ENCODE results near the gene CCDC196. TPM values are rescaled to one million over a fixed set of nuclear protein-coding genes. Genes with fewer than 3 reads are reported as not detected.

Gene CCDC196
- not detected in 2 replicates for total RNA-seq (2021)
- Bru-seq, nascent RNA: not detected
- not detected for BruChase-seq, experiment 1, labeled RNA remaining after a 2-hour chase
- not detected for BruChase-seq, experiment 2, labeled RNA remaining after a 6-hour chase
- long read RNA-seq: 0 reads

DNA sequence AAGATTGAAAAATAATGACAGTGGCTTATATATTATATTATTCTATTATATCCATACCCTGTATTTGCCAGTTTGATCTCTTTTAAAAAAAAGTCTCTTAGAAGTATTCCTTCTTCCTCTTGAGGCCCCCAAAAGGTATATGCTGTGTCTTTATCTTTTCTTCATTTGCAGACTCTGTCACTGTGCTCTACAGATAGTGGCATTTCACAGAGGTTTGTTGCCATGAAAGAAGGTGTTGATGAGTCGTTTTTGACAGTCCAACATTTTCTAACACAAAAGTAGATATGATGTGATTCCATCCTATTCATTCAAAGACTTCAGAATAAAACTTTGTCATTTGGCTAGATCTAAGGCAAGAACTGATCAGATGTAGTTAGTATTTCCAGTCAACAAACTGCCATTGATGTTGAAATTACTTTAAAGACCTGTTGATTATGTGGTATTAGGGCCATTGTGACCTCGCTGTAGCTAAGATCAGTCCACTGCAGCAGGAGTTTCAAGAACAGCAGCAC, at the start of gene CCDC196:
CCDC196 (plus strand) TSS at position 462 of the 512 bp plus-strand sequence. CDS start 132 bp downstream, outside the sequence.
- BruUV-seq (replicated peaks): no TSS peak

GRCh38 chr14:66440801-66441200, 45.4 kb upstream of the CCDC196 start:
- BruUV-seq (replicated peaks): no TSS peak
- Histone ChIP-seq H3F3A (ENCODE audit: insufficient read depth, low read depth) (no peaks in the 10 kb centered on the region), H3K27me3 (ENCODE audit: insufficient read depth, low read depth) (no peaks in the 10 kb centered on the region), H3K36me3 (ENCODE audit: low read depth) (no peaks in the 10 kb centered on the region), H2AFZ (no peak overlapping the region), H3K4me1 (replicated peaks; ENCODE audit: insufficient read depth) (no peaks in the 10 kb centered on the region), H3K79me2 (ENCODE audit: low read depth) (no peaks in the 10 kb centered on the region), H3K4me2 (no peak overlapping the region), H3K4me3 (no peak overlapping the region), H4K20me1 (ENCODE audit: insufficient read depth) (no peaks in the 10 kb centered on the region), H3K27ac (no peak overlapping the region), H3K9me3 (ENCODE audit: insufficient read depth, low read depth) (peaks cover 6% of the 10 kb centered on the region; the same call in 1 of the 2 replicates), H3K9me2 (ENCODE audit: insufficient read depth) (no peaks in the 10 kb centered on the region)
- intact Hi-C loops (cut with micrococcal nuclease; ENCODE audit: unreplicated experiment): no loop called here
- no peak for DNase-seq
- POLR2A ChIA-PET (ENCODE audit: unreplicated experiment): no interaction called here
- TF ChIP-seq EZH2 (IDR thresholded peaks at IDR 0.05; ENCODE audit: low read depth): no peak
- CTCF ChIA-PET: no interaction called here

More for the DNA sequence above, at the start of gene CCDC196:
- no peak for DNase-seq
- H3K4me1 ChIP-seq (replicated peaks; ENCODE audit: insufficient read depth): peaks cover 15% of the 10 kb centered on the region
- no peaks in the 10 kb centered on the region for H3K9me2 ChIP-seq (ENCODE audit: insufficient read depth)
- H4K20me1 ChIP-seq (ENCODE audit: insufficient read depth): no peaks in the 10 kb centered on the region
- H3K79me2 ChIP-seq (ENCODE audit: low read depth): no peaks in the 10 kb centered on the region
- no peak within 1 kb of the TSS for H2AFZ ChIP-seq
- no peak within 1 kb of the TSS for H3K4me2 ChIP-seq
- no peaks in the 10 kb centered on the region for H3K27me3 ChIP-seq (ENCODE audit: insufficient read depth, low read depth)
- no peak within 1 kb of the TSS for H3K27ac ChIP-seq
- H3K9me3 ChIP-seq (ENCODE audit: insufficient read depth, low read depth): no peaks in the 10 kb centered on the region
- no peaks in the 10 kb centered on the region for H3K36me3 ChIP-seq (ENCODE audit: low read depth)
- TF ChIP-seq CTCF (conservative IDR thresholded peaks at IDR 0.05): no peak
- TF ChIP-seq EZH2 (IDR thresholded peaks at IDR 0.05; ENCODE audit: low read depth): no peak
- intact Hi-C loops (cut with micrococcal nuclease; ENCODE audit: unreplicated experiment): no loop called here
- POLR2A ChIA-PET (ENCODE audit: unreplicated experiment): no interaction called here
- CTCF ChIA-PET: no interaction called here
- no peak within 1 kb of the TSS for H3K4me3 ChIP-seq
- no peaks in the 10 kb centered on the region for H3F3A ChIP-seq (ENCODE audit: insufficient read depth, low read depth)

DNA sequence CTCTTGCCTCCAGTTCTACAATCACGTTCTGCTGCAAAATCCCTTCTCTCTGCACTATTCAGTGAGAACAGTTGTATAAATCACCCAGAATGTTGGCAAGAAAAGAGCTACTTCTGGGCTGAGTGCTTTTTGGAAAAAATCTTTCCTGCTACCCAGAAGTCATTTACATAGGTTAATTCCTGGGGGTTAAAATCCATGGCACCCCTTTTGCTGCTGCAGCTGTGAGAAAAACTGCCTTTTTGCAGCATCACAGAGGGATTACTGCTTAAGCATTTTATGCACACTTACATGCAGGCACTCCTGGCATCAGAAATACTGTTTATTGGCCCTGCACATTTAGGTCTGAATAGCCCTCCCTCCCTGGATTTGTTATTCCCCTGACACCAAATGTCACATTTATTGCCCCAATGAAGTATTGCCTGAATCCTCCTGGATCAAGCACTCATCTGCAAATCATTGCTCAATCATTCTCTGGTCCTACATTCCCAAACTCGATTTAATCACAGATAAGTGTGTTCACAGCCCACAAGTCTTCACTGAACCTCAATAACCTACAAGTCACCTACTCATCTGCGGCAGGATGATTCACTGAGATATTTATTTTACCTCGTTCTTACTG, 43.1 kb upstream of the CCDC196 start:
- Histone ChIP-seq H4K20me1 (ENCODE audit: insufficient read depth) (no peaks in the 10 kb centered on the region), H3K9me3 (ENCODE audit: insufficient read depth, low read depth) (peaks cover 6% of the 10 kb centered on the region; the same call in 1 of the 2 replicates), H2AFZ (no peak overlapping the region), H3K27ac (no peak overlapping the region), H3K36me3 (ENCODE audit: low read depth) (no peaks in the 10 kb centered on the region), H3K4me3 (no peak overlapping the region), H3K27me3 (ENCODE audit: insufficient read depth, low read depth) (no peaks in the 10 kb centered on the region), H3K9me2 (ENCODE audit: insufficient read depth) (no peaks in the 10 kb centered on the region), H3F3A (ENCODE audit: insufficient read depth, low read depth) (no peaks in the 10 kb centered on the region), H3K79me2 (ENCODE audit: low read depth) (no peaks in the 10 kb centered on the region), H3K4me1 (replicated peaks; ENCODE audit: insufficient read depth) (no peaks in the 10 kb centered on the region), H3K4me2 (no peak overlapping the region)
- ChIA-PET POLR2A (ENCODE audit: unreplicated experiment) (no interaction called here), CTCF (no interaction called here)
- no peak for TF ChIP-seq EZH2 (IDR thresholded peaks at IDR 0.05; ENCODE audit: low read depth)
- intact Hi-C loops (cut with micrococcal nuclease; ENCODE audit: unreplicated experiment): no loop called here
- BruUV-seq (replicated peaks): no TSS peak
- DNase-seq: no peak

GRCh38 chr14:66443785-66444184, 42.4 kb upstream of the CCDC196 start:
- no TSS peak for BruUV-seq (replicated peaks)
- TF ChIP-seq CTCF (conservative IDR thresholded peaks at IDR 0.05) (no peak), EZH2 (IDR thresholded peaks at IDR 0.05; ENCODE audit: low read depth) (no peak)
- H4K20me1 ChIP-seq (ENCODE audit: insufficient read depth): no peaks in the 10 kb centered on the region
- peaks cover 6% of the 10 kb centered on the region; the same call in 1 of the 2 replicates for H3K9me3 ChIP-seq (ENCODE audit: insufficient read depth, low read depth)
- no peaks in the 10 kb centered on the region for H3K79me2 ChIP-seq (ENCODE audit: low read depth)
- H3K4me3 ChIP-seq: no peak overlapping the region
- CTCF ChIA-PET: no interaction called here
- H3K4me1 ChIP-seq (replicated peaks; ENCODE audit: insufficient read depth): no peaks in the 10 kb centered on the region
- no peak overlapping the region for H3K27ac ChIP-seq
- POLR2A ChIA-PET (ENCODE audit: unreplicated experiment): no interaction called here
- intact Hi-C loops (cut with micrococcal nuclease; ENCODE audit: unreplicated experiment): no loop called here
- H3K27me3 ChIP-seq (ENCODE audit: insufficient read depth, low read depth): no peaks in the 10 kb centered on the region
- H3K36me3 ChIP-seq (ENCODE audit: low read depth): no peaks in the 10 kb centered on the region
- no peak for DNase-seq
- H3K9me2 ChIP-seq (ENCODE audit: insufficient read depth): no peaks in the 10 kb centered on the region
- no peak overlapping the region for H3K4me2 ChIP-seq
- H2AFZ ChIP-seq: no peak overlapping the region
- H3F3A ChIP-seq (ENCODE audit: insufficient read depth, low read depth): no peaks in the 10 kb centered on the region
